Measurements from ENCODE around the gene EVX1.

GRCh38 chr7:27235387-27236311 is 7.0 kb upstream of the EVX1 start:
- TF ChIP-seq, protein P1, sequence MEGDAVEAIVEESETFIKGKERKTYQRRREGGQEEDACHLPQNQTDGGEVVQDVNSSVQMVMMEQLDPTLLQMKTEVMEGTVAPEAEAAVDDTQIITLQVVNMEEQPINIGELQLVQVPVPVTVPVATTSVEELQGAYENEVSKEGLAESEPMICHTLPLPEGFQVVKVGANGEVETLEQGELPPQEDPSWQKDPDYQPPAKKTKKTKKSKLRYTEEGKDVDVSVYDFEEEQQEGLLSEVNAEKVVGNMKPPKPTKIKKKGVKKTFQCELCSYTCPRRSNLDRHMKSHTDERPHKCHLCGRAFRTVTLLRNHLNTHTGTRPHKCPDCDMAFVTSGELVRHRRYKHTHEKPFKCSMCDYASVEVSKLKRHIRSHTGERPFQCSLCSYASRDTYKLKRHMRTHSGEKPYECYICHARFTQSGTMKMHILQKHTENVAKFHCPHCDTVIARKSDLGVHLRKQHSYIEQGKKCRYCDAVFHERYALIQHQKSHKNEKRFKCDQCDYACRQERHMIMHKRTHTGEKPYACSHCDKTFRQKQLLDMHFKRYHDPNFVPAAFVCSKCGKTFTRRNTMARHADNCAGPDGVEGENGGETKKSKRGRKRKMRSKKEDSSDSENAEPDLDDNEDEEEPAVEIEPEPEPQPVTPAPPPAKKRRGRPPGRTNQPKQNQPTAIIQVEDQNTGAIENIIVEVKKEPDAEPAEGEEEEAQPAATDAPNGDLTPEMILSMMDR (IDR thresholded peaks at IDR 0.05) = peak in 3 of 6 experiments; percentile 16 to 36 (median 17)
- no peak for TF ChIP-seq POLR2A (IDR thresholded peaks at IDR 0.05)

Measured in thyroid gland (tissue), 4 donors.